NT2/D1 (cell line): Measurements from ENCODE around the gene ADAM23.

Experiments used
- SUZ12 ChIP-seq: IDR thresholded peaks from 2 replicates; pipeline ENCODE4 v1.6.1; 2011; ENCODE audit not compliant: insufficient read length, insufficient read depth; ENCODE audit errors: extremely low read depth
- YY1 ChIP-seq: IDR thresholded peaks from 2 replicates; pipeline ENCODE4 v1.6.1; 2011; ENCODE audit not compliant: insufficient read length, insufficient read depth
- ZNF274 ChIP-seq: IDR thresholded peaks from 2 replicates; pipeline ENCODE4 v1.6.1; 2011; ENCODE audit warnings: mild to moderate bottlenecking, low read depth, low read length

DNA sequence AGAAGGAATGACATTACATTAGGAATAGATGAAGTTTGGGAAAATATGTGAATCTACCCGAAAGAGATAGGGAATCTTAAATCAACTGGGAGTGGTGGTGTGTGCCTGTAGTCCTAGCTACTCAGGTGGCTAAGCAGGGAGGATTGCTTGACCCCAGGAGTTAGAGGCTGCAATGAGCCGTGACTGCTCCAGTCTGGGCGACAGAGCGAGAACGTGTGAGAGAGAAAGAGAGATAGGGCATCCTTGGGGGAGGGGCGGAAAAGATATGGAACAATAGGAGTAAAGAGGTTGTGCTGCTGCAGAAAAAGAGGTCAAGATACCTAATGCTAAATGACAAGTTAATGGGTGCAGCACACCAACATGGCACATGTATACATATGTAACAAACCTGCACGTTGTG lies 47.1 kb upstream of the ADAM23 start:
- TF ChIP-seq YY1 (no peak), ZNF274 (no peak), SUZ12 (no peak)
